Caco-2 (cell line): ENCODE results near the gene C16orf96. TPM values are rescaled to one million over a fixed set of nuclear protein-coding genes. Genes with fewer than 3 reads are reported as not detected.

Experiments
- BruUV-seq: library from RNA; stranded (reverse); fragments of 400-500 nt; replicated peaks from 2 replicates; lab custom pipeline; 2021; lab: Mats Ljungman, UMichigan
- CTCF ChIA-PET: fragments of 300-600 bp; sonication (Branson Sonifier 250); formaldehyde crosslinking; loops from one replicate; lab custom pipeline; 2022; ENCODE audit warnings: antibody characterized with exemption; lab: Charles Lee
- POLR2A ChIA-PET: fragments of 300-600 bp; sonication (Branson Sonifier 250); formaldehyde crosslinking; loops from one replicate; lab custom pipeline; 2022; ENCODE audit warnings: antibody characterized with exemption; lab: Charles Lee
- DNase-seq, 2 experiments: peaks; one replicate each; pipeline versions ENCODE4 v3.0.0 to v3.0.0-alpha.2; 2020 to 2022
- H3K27me3 ChIP-seq: replicated peaks from 2 replicates; pipeline ENCODE4 v1.6.0; 2011; ENCODE audit warnings: low read length; ENCODE audit not compliant: control insufficient read depth, insufficient read depth
- H3K36me3 ChIP-seq: 2 replicates; pipeline ENCODE4 v1.5.1; 2011; ENCODE audit warnings: low read length; ENCODE audit not compliant: control insufficient read depth, insufficient read depth
- H3K4me1 ChIP-seq: fragments of 250-450 bp; sonication (Bioruptor Pico); 2 replicates; pipeline ENCODE4 v1.5.1; 2020; ENCODE audit warnings: mild to moderate bottlenecking
- H3K4me3 ChIP-seq: 2 replicates; pipeline ENCODE4 v1.5.1; 2011; ENCODE audit warnings: low read depth, mild to moderate bottlenecking, control low read depth, low read length
- H3K9me3 ChIP-seq: fragments of 250-450 bp; sonication (Bioruptor Pico); 2 replicates; pipeline ENCODE4 v1.5.1; 2020; ENCODE audit warnings: mild to moderate bottlenecking, moderate library complexity
- H3K27ac Mint-ChIP-seq: one replicate; pipeline ENCODE4 v1.8.0; 2022; ENCODE audit warnings: mixed read lengths; ENCODE audit not compliant: unreplicated experiment
- H3K27me3 Mint-ChIP-seq: one replicate; pipeline ENCODE4 v1.8.0; 2022; ENCODE audit warnings: mixed read lengths; ENCODE audit not compliant: insufficient read depth, unreplicated experiment
- H3K36me3 Mint-ChIP-seq: one replicate; pipeline ENCODE4 v1.8.0; 2022; ENCODE audit warnings: mild to moderate bottlenecking, mixed read lengths; ENCODE audit not compliant: insufficient read depth, unreplicated experiment
- H3K4me1 Mint-ChIP-seq: one replicate; pipeline ENCODE4 v1.8.0; 2022; ENCODE audit warnings: low read depth, mixed read lengths; ENCODE audit not compliant: unreplicated experiment
- H3K4me3 Mint-ChIP-seq: one replicate; pipeline ENCODE4 v1.8.0; 2022; ENCODE audit warnings: mild to moderate bottlenecking, moderate library complexity, mixed read lengths; ENCODE audit not compliant: unreplicated experiment
- H3K9me3 Mint-ChIP-seq: one replicate; pipeline ENCODE4 v1.8.0; 2022; ENCODE audit warnings: mixed read lengths; ENCODE audit not compliant: unreplicated experiment
- CTCF ChIP-seq, 2 experiments: fragments of 200-600 bp in 1 of 2; IDR thresholded peaks; 1 replicate in 1 of 2; 2 replicates in 1 of 2; pipeline versions ENCODE4 v1.5.1 to v1.8.0; 2011 to 2022; ENCODE audit warnings: antibody characterized with exemption in 1 of 2, control low read depth in 1 of 2, inconsistent platforms in 1 of 2, low read depth in 1 of 2, low read length in 1 of 2, mild to moderate bottlenecking in 1 of 2, moderate library complexity in 1 of 2; ENCODE audit not compliant: insufficient read depth in 1 of 2, severe bottlenecking in 1 of 2, unreplicated experiment in 1 of 2
- intact Hi-C: fragments of 100-400 bp; cut with micrococcal nuclease; formaldehyde crosslinking; loops from one replicate; pipeline ENCODE4 v1.10.0; 2022; ENCODE audit not compliant: unreplicated experiment
- total RNA-seq: library from RNA; stranded (reverse); gene quantifications from 2 replicates; pipeline ENCODE4 v1.2.3, GENCODE V29; 2022

Gene C16orf96
- total RNA-seq, 1 experiment from 2014 or later: 0.11 TPM

- H3K27ac Mint-ChIP-seq: peak overlapping the region; percentile 80
- intact Hi-C loops: no loop called here
- no peaks in the 10 kb centered on the region for H3K27me3 Mint-ChIP-seq
- CTCF ChIA-PET: interaction anchor here (0.5 to 2.1 kb wide), 6 partner anchors 9 to 449 kb away, joined by 3 to 13 read pairs (median 4); partner anchors contain the start of genes ANKS3 and MGRN1
- Histone ChIP-seq H3K27me3 (no peaks in the 10 kb centered on the region), H3K36me3 (peaks cover 2% of the 10 kb centered on the region), H3K9me3 (no peaks in the 10 kb centered on the region), H3K4me3 (no peak overlapping the region), H3K4me1 (peaks cover 26% of the 10 kb centered on the region)
- BruUV-seq: no TSS peak
- POLR2A ChIA-PET: interaction anchor here (0.6 kb wide), 1 partner anchor 81 kb away, joined by 3 read pairs; no protein-coding TSS in a partner anchor
- no peaks in the 10 kb centered on the region for H3K9me3 Mint-ChIP-seq
- peaks cover 29% of the 10 kb centered on the region for H3K36me3 Mint-ChIP-seq
- peaks cover 11% of the 10 kb centered on the region for H3K4me1 Mint-ChIP-seq
- DNase-seq: no peak
- no peak for TF ChIP-seq CTCF (IDR thresholded peaks at IDR 0.05; ENCODE audit: insufficient read depth in 1 of 2, low read depth in 1 of 2, low read length in 1 of 2, severe bottlenecking in 1 of 2, unreplicated experiment in 1 of 2)
- H3K4me3 Mint-ChIP-seq: no peak overlapping the region
These were observed 93.8 kb downstream of the C16orf96 start for GRCh38 chr16:4649744-4650442.

Other genes with a start within 250 kb of the C16orf96 start
- 12.3 and 13.1 TPM in 2 replicates for gene GLIS2, start 240.3 kb upstream of the C16orf96 start, total RNA-seq
- 74.1 and 76.5 TPM in 2 replicates for gene PAM16, start 205.0 kb upstream of the C16orf96 start, total RNA-seq
- 2.7 and 2.8 TPM in 2 replicates for gene VASN, start 184.5 kb upstream of the C16orf96 start, total RNA-seq
- gene CORO7, start 139.7 kb upstream of the C16orf96 start, total RNA-seq: 23.1 and 33.4 TPM in 2 replicates
- 77.1 and 79.6 TPM in 2 replicates for gene DNAJA3, start 130.5 kb upstream of the C16orf96 start, total RNA-seq
- 68.3 and 71.1 TPM in 2 replicates for gene NMRAL1, start 81.7 kb upstream of the C16orf96 start, total RNA-seq
- 35.7 and 36.7 TPM in 2 replicates for gene HMOX2, start 79.9 kb upstream of the C16orf96 start, total RNA-seq
- 45.0 and 51.7 TPM in 2 replicates for gene CDIP1, start 17.6 kb upstream of the C16orf96 start, total RNA-seq
- 32.4 and 36.2 TPM in 2 replicates for gene UBALD1, start 58.5 kb downstream of the C16orf96 start, total RNA-seq
- gene MGRN1, start 68.5 kb downstream of the C16orf96 start, total RNA-seq: 67.1 and 72.3 TPM in 2 replicates
- 27.9 and 31.3 TPM in 2 replicates for gene NUDT16L1, start 137.2 kb downstream of the C16orf96 start, total RNA-seq
- 27.4 and 28.1 TPM in 2 replicates for gene ANKS3, start 177.9 kb downstream of the C16orf96 start, total RNA-seq
- 0.54 TPM in 1 of 2 replicates, not detected in the other for gene DNAAF8, start 178.2 kb downstream of the C16orf96 start, total RNA-seq
- 12.9 and 13.3 TPM in 2 replicates for gene ZNF500, start 210.8 kb downstream of the C16orf96 start, total RNA-seq
- gene SEPTIN12, start 232.0 kb downstream of the C16orf96 start, total RNA-seq: not detected in 2 replicates
- not detected in 2 replicates for gene SMIM22, start 239.0 kb downstream of the C16orf96 start, total RNA-seq
- 18.2 and 19.0 TPM in 2 replicates for gene ROGDI, start 246.3 kb downstream of the C16orf96 start, total RNA-seq